Breast epithelium (tissue), 4 donors: ENCODE data around the gene TRIM56. TPM values are rescaled to one million over a fixed set of nuclear protein-coding genes. Genes with fewer than 3 reads are reported as not detected.
"Not testable (repeated sequence)": the region's sequence is repeated elsewhere in the genome, so short reads cannot be mapped to it uniquely, and the experiment has no call there.

Source experiments
- DNase-seq, 2 donors: peaks; one replicate each; pipeline ENCODE4 v3.0.0-alpha.2; 2019; ENCODE audit warnings: low spot score in 2 of 2
- H3K27ac ChIP-seq, 2 donors: fragments of 200-600 bp; sonication (generic) in 1 of 2; one replicate each; pipeline ENCODE4 v1.5.1; 2016 to 2019; ENCODE audit warnings: mild to moderate bottlenecking in 1 of 2
- H3K27me3 ChIP-seq, 2 donors: fragments of 200-600 bp; sonication (generic) in 1 of 2; one replicate each; pipeline versions ENCODE4 v1.5.1 to v1.6.0; 2017 to 2019; ENCODE audit warnings: control low read depth in 1 of 2, mild to moderate bottlenecking in 1 of 2
- H3K36me3 ChIP-seq: fragments of 200-600 bp; one replicate; pipeline ENCODE4 v1.5.1; 2019
- H3K4me1 ChIP-seq, 2 donors: fragments of 200-600 bp; sonication (generic); one replicate each; pipeline ENCODE4 v1.5.1; 2016 to 2019; ENCODE audit warnings: control low read depth in 1 of 2
- H3K4me3 ChIP-seq, 3 donors: fragments of 200-600 bp; sonication (generic); 1 replicate in 2 of 3; 2 replicates in 1 of 3; pipeline ENCODE4 v1.5.1; 2016 to 2019; ENCODE audit warnings: mild to moderate bottlenecking in 3 of 3, moderate library complexity in 2 of 3
- H3K9me3 ChIP-seq, 2 donors: fragments of 200-600 bp; sonication (generic) in 1 of 2; one replicate each; pipeline ENCODE4 v1.5.1; 2016 to 2019; ENCODE audit warnings: control low read depth in 1 of 2
- CTCF ChIP-seq, 3 donors: fragments of 450-650 bp; IDR thresholded peaks; one replicate each; pipeline ENCODE4 v1.5.1; 2016 to 2017; ENCODE audit warnings: antibody characterized with exemption in 3 of 3, mild to moderate bottlenecking in 3 of 3, moderate library complexity in 3 of 3
- POLR2A ChIP-seq: fragments of 450-650 bp; IDR thresholded peaks from one replicate; pipeline ENCODE4 v1.6.1; 2016; ENCODE audit warnings: antibody characterized with exemption, mild to moderate bottlenecking, moderate library complexity
- POLR2AphosphoS5 ChIP-seq, 3 donors: sonication (generic); formaldehyde crosslinking; IDR thresholded peaks; one replicate each; pipeline ENCODE4 v1.6.1; 2017; ENCODE audit warnings: antibody characterized with exemption in 3 of 3
- intact Hi-C: fragments of 100-400 bp; cut with DNase I; formaldehyde crosslinking; loops from one replicate; pipeline ENCODE4 v1.15.1; 2023; ENCODE audit warnings: low total_unique reads
- total RNA-seq, 3 donors: library from RNA; depleted of rRNA; stranded (reverse); fragments of >200 nt; gene quantifications; one replicate each; pipeline ENCODE4 v1.1.0, GENCODE V29; 2016

Gene TRIM56
- total RNA-seq, 3 donors from 2014 or later, result 14.1 to 21.6 (median 19.9) TPM

- TF ChIP-seq CTCF (IDR thresholded peaks at IDR 0.05) (no peak), POLR2AphosphoS5 (IDR thresholded peaks at IDR 0.05) (no peak), POLR2A (no peak)
- H3K36me3 ChIP-seq, result no peaks in the 10 kb centered on the region
- DNase-seq, result no peak
- no peak overlapping the region for H3K27ac ChIP-seq
- intact Hi-C loops, result no loop called here
- no peaks in the 10 kb centered on the region for H3K9me3 ChIP-seq
- no peak overlapping the region for H3K4me3 ChIP-seq
- peaks cover 6 to 7% of the 10 kb centered on the region in 2 donors for H3K4me1 ChIP-seq
- no peaks in the 10 kb centered on the region for H3K27me3 ChIP-seq
These were observed 19.0 kb downstream of the TRIM56 start for GRCh38 chr7:101104193-101104713.

- no peaks in the 10 kb centered on the region for H3K9me3 ChIP-seq
- H3K27me3 ChIP-seq, result no peaks in the 10 kb centered on the region
- no peak for DNase-seq
- H3K4me3 ChIP-seq, result no peak overlapping the region
- peaks cover 6 to 7% of the 10 kb centered on the region in 2 donors for H3K4me1 ChIP-seq
- intact Hi-C loops, result no loop called here
- TF ChIP-seq POLR2AphosphoS5 (IDR thresholded peaks at IDR 0.05), result no peak
- no peak for TF ChIP-seq POLR2A
- TF ChIP-seq CTCF (IDR thresholded peaks at IDR 0.05), result no peak
- H3K36me3 ChIP-seq, result no peaks in the 10 kb centered on the region
- no peak overlapping the region for H3K27ac ChIP-seq
These were observed 19.5 kb downstream of the TRIM56 start for GRCh38 chr7:101104799-101105198.

GRCh38 chr7:101105248-101105647 is 20.0 kb downstream of the TRIM56 start:
- H3K36me3 ChIP-seq, intact Hi-C loops, H3K4me1 ChIP-seq, H3K4me3 ChIP-seq, H3K27ac ChIP-seq, H3K9me3 ChIP-seq, H3K27me3 ChIP-seq, DNase-seq: not testable (repeated sequence)

- no peaks in the 10 kb centered on the region for H3K36me3 ChIP-seq
- no peaks in the 10 kb centered on the region for H3K27me3 ChIP-seq
- H3K9me3 ChIP-seq, result no peaks in the 10 kb centered on the region
- no peak overlapping the region for H3K4me3 ChIP-seq
- DNase-seq, result no peak
- intact Hi-C loops, result no loop called here
- no peak overlapping the region for H3K27ac ChIP-seq
- TF ChIP-seq CTCF (IDR thresholded peaks at IDR 0.05) (no peak), POLR2AphosphoS5 (IDR thresholded peaks at IDR 0.05) (no peak), POLR2A (no peak)
- peaks cover 0 to 3% of the 10 kb centered on the region in 2 donors for H3K4me1 ChIP-seq
These were observed 21.1 kb downstream of the TRIM56 start for GRCh38 chr7:101106386-101106785.

- no peaks in the 10 kb centered on the region for H3K36me3 ChIP-seq
- H3K4me1 ChIP-seq, result peaks cover 0 to 3% of the 10 kb centered on the region in 2 donors
- intact Hi-C loops, result no loop called here
- peak overlapping the region in 1 of 2 donors; percentile 25 for H3K27ac ChIP-seq
- H3K9me3 ChIP-seq, result no peaks in the 10 kb centered on the region
- DNase-seq, result no peak
- TF ChIP-seq POLR2AphosphoS5 (IDR thresholded peaks at IDR 0.05) (peak in 1 of 3 donors; percentile 29), POLR2A (no peak)
- no peak overlapping the region for H3K4me3 ChIP-seq
- no peaks in the 10 kb centered on the region for H3K27me3 ChIP-seq
These were observed 23.1 kb downstream of the TRIM56 start for GRCh38 chr7:101108330-101108857.

GRCh38 chr7:101108961-101109360 is 23.7 kb downstream of the TRIM56 start:
- no peaks in the 10 kb centered on the region for H3K27me3 ChIP-seq
- H3K36me3 ChIP-seq, result no peaks in the 10 kb centered on the region
- intact Hi-C loops, result no loop called here
- peaks cover 0 to 3% of the 10 kb centered on the region in 2 donors for H3K4me1 ChIP-seq
- DNase-seq, result no peak
- TF ChIP-seq POLR2AphosphoS5 (IDR thresholded peaks at IDR 0.05) (no peak), POLR2A (no peak), CTCF (IDR thresholded peaks at IDR 0.05) (no peak)
- H3K4me3 ChIP-seq, result no peak overlapping the region
- H3K27ac ChIP-seq, result peak overlapping the region in 1 of 2 donors; percentile 25
- no peaks in the 10 kb centered on the region for H3K9me3 ChIP-seq
